SK-N-SH (cell line): ENCODE measurements around the gene SH2D4B.

ENCODE experiments used
- CHD2 ChIP-seq: fragments of 150-350 bp; IDR thresholded peaks from 2 replicates; pipeline ENCODE4 v1.6.1; 2018; ENCODE audit warnings: low read length; ENCODE audit not compliant: partially characterized antibody
- CTCF ChIP-seq: fragments of 200-600 bp; sonication (generic); IDR thresholded peaks from 2 replicates; pipeline ENCODE4 v1.6.1; 2017; ENCODE audit warnings: antibody characterized with exemption, mild to moderate bottlenecking, moderate library complexity
- FOSL2 ChIP-seq: IDR thresholded peaks from 2 replicates; pipeline ENCODE4 v1.4.0; 2012; ENCODE audit warnings: low read depth, mild to moderate bottlenecking, moderate library complexity, borderline replicate concordance
- GATA2 ChIP-seq: sonication (generic); formaldehyde crosslinking; IDR thresholded peaks from 2 replicates; pipeline ENCODE4 v1.5.0; 2020; ENCODE audit warnings: mild to moderate bottlenecking, missing genetic modification reagents
- RAD21 ChIP-seq: IDR thresholded peaks from 2 replicates; pipeline ENCODE4 v1.6.1; 2012; ENCODE audit warnings: mild to moderate bottlenecking, low read length
- REST ChIP-seq: IDR thresholded peaks from 2 replicates; pipeline ENCODE4 v1.6.1; 2012; ENCODE audit warnings: mild to moderate bottlenecking, low read depth, low read length, moderate library complexity
- RXRA ChIP-seq: IDR thresholded peaks from 2 replicates; pipeline ENCODE4 v1.4.0; 2012; ENCODE audit warnings: low read depth, mild to moderate bottlenecking, borderline replicate concordance
- TAF1 ChIP-seq: IDR thresholded peaks from 2 replicates; pipeline ENCODE4 v1.6.1; 2012; ENCODE audit warnings: low read depth, mild to moderate bottlenecking, low read length, moderate library complexity, borderline replicate concordance

- TF ChIP-seq CTCF = no peak
- TF ChIP-seq GATA2 (CRISPR knock-in tag) = no peak
- no peak for TF ChIP-seq RAD21
- TF ChIP-seq REST = no peak
- TF ChIP-seq CHD2 = no peak
- TF ChIP-seq TAF1 = no peak
- no peak for TF ChIP-seq FOSL2
- no peak for TF ChIP-seq RXRA
Measured at GRCh38 chr10:80501913-80502521, 35.7 kb upstream of the SH2D4B start.
